NCI-H82 (cell line): ENCODE results near the gene SRSF4.
"Not testable (repeated sequence)": the region's sequence is repeated elsewhere in the genome, so short reads cannot be mapped to it uniquely, and the experiment has no call there.

ENCODE experiments used
- DNase-seq: peaks from one replicate; lab custom pipeline; 2025; lab: John Stamatoyannopoulos, UW

Gene SRSF4

GRCh38 chr1:29162476-29163138, 19.1 kb downstream of the SRSF4 start:
- DNase-seq, result no peak

- DNase-seq, result no peak
Observed at GRCh38 chr1:29162025-29162424, 19.7 kb downstream of the SRSF4 start.

GRCh38 chr1:29159773-29160172, 21.9 kb downstream of the SRSF4 start:
- no peak for DNase-seq

DNA sequence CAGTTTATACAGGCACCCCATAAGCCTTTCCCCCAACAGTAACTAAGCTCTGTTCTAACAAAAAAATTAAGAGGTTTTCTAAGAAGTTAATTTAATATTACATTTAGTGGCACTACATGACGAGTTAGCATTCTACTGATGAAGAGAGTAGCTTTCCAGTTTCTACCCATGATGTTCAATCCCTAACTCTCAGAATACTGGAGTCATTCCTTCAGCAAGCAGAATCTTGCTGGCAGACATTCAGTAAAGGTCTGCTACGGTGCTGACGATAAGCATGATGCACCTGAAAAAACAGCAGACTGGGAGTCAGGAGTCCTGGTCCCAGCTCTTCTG, 24.5 kb downstream of the SRSF4 start:
- no peak for DNase-seq

DNA sequence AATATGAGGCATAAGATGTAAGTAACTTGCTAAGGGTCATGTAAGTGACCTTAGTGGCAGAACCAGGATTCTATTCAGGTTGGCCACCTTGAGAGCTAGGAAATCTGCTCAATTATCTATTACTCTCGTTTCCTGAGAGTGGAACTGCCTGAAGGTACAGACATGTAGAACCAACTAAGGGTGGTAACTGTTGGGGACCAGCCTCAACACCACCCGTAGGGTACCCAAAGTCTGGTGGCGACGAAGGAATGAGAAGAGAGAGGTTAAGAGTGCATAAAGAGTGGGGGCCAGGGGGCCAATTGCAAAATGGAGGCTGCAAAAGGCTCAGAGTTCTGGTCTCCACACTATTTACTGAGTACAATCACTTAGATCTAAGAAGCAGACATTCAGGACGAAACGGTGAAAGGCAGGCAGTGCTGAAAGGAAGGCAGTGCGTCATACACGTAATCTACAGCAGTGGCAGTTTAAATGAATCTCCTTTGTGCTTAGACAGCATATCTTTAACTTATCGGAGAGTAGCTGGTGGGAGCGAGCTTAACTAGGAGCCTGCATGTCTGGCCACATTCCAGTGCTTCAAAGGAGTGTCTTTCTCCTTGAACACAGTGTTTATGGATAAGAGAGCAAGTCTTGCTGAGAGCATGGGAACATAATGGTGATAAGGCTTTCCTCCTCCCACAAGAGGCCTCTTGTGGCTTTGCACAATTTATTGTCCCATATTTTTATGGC, 25.0 kb downstream of the SRSF4 start:
- DNase-seq, result no peak

GRCh38 chr1:29152046-29152805, 29.5 kb downstream of the SRSF4 start:
- no peak for DNase-seq

- not testable (repeated sequence) for DNase-seq
Observed at GRCh38 chr1:29150346-29150745, 31.4 kb downstream of the SRSF4 start.

DNA sequence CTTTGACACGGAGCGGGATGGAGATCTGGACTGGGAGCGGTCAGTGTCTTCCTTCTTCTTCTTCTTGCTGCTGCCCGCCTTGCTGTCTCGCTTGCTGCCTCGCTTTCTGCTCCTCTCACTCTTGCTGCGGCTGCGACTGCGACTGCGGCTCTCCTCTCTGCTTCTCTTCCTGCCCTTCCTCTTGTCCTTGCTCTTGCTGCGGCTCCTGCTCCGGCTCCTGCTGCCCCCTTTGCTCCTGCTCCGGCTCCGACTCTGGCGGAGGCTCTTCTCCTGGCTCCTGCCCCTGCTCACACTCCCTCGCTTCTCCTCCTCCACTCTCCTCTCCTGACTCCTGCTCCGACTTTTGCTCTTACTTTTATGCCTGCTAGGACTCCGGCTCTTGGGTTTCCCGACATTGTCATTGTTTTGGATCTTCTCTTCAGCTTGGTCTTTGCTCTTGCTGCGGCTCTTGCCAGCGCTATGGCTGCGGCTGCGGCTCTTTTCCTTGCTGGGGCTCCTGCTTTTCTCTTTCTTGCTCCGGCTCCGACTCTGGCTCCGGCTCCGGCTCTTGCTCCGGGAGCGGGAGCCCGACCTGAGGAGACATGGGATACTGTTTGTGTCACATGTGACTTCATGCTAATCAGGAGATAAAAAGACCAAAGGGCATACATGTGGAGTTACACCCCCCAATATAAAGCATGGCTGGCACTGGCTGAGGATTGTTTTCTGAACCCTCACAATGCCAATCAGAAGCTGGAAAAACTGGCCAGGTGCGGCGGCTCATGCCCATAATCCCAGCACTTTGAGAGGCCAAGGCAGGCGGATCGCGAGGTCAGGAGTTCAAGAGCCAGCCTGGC, 32.8 kb downstream of the SRSF4 start:
- DNase-seq, result no peak

DNA sequence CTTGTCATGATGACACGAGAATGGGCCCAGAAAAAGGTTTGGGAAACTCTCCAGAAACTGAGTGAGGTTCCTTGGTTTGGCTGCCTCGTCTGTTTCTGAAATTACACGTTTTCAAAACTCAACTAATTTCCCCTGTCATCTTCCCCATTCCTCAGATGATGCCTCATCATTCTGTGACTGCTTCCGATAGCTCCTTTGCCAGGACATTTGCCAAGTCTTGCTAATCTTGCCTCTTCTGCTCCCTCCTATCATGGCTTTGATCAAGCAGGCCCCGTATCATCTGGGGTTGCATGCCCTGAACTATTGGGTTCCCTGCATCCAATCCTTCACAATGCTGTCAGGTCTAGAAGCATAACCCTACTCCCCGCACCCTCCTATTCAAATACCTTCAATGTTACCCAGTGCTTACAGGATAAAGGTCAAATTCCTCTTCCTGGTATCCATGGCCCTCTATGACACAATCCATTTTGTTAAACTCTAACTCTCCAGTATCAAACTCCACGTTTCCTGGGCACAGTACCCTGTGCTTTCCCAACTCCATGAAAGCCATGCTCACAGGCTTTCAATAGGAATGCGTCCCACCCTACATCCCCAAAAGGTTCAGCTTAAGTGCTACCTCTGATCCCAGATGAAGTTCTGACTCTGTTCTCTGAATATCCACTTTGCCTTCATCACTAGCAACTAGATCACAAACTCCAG, 35.8 kb downstream of the SRSF4 start:
- no peak for DNase-seq

GRCh38 chr1:29144178-29144577, 37.5 kb downstream of the SRSF4 start:
- DNase-seq, result peak; percentile 27

DNA sequence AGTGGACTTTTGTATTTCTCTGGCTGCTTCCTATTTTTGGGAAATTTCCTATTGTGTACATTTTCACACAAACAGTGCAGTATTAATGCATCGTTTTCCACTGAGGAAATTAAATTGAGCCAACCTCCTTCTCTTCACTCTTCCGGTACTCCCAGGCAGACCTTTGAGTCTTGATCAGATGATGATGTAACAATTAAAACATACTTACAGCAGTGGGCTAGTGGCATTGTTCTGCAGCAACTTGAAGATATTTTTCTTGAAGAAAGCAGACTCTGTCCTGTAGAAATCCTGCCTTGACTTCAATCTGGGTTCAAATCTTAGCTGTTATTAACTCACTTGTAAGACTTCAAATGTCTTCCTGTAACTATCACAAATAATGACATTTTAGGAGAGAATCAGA, 39.0 kb downstream of the SRSF4 start:
- no peak for DNase-seq

DNA sequence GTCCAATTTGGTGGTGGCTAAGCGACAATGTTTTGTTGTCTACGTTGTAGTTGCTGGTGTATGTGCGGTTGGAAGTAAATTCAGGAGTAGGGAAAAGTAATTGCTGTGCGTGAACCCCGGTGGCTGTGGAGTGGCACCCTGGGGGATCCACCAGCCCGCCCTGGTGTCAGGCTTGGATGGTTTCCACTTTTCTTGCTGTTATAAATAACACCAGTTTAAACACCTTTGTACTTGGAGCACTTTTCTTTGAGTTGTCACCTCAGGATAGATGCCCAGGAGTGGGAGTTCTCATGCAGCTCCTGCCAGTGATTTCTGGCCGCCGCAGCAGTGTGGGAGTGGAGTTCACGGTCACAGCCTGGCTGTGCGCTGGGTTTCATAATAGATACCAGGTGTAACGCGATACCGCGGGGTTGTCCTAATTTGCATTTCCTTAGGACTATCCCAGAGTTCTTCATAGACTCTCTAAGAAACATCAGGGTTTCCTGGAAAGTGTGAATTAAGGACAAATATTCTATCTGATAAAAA, 45.2 kb downstream of the SRSF4 start:
- DNase-seq, result no peak

DNA sequence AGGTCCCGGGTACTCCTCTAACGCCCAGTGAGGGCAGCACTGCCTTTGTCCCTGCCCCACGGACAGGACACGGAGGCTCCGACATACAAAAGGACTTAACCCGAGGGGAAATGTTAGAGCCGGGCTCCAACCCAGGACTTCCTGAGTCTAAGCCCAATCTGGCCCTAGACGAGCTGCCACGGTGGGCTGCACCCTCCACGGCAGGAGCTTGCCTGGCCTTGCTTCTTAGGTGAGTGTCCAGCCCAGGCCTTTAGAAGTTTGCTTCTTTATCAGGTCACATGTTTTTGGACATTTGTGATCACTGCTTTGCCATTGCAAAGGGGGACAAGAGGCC, 47.0 kb downstream of the SRSF4 start:
- no peak for DNase-seq

DNA sequence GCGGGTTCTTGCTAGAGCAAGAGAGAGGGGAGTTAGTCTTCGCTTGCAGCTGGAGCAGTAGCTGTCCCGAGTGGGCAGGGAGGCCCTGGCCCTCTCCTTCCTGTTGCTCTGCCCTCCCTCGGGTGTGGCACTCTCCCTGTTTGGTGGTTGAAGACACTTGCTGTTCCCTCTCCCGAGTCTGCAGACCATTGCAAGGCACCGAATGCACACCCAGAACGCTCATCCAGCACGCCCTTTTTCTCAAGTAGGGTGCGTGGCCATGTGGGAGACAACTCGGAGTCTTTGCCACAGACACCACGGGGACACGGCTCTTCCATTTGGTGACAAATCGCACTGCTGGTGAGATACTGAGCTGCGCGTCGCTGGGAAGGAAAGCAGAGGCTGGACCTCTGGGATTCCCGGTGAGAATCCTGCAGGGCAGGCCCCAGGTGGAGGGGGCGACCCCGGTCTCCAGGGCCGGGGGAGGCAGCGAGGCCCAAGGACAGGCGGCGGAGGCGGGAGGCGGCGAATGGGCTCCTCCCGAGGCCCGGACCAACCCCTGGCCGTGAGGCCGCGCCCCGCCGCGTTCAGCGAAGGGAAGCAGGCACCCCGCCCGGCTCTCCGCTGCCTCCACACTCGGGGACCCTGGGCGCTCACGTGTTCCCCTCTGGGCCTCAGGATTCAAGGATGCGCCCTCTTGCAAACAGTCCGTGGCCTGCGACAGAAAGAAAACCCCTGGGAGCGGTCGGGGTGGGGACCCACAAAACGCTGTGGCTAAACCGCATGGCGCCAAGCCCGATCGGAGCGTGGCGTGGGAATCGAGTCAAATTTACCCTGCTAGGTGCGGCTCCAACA, 47.6 kb downstream of the SRSF4 start:
- DNase-seq, result no peak

DNA sequence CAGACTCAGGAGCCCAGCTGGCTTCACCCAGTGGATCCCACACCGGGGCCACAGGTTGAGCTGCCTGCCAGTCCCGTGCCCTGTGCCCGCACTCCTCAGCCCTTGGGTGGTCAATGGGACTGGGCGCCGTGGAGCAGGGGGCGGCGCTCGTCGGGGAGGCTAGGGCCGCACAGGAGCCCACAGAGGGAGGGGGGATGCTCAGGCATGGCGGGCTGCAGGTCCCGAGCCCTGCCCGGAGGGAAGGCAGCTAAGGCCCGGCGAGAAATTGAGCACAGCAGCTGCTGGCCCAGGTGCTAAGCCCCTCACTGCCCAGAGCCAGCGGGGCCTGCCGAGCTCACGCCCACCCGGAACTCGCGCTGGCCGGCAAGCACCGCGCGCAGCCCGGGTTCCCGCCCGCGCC, 50.6 kb downstream of the SRSF4 start:
- DNase-seq, result not testable (repeated sequence)

- no peak for DNase-seq
Observed at GRCh38 chr1:29129916-29130315, 51.8 kb downstream of the SRSF4 start.

DNA sequence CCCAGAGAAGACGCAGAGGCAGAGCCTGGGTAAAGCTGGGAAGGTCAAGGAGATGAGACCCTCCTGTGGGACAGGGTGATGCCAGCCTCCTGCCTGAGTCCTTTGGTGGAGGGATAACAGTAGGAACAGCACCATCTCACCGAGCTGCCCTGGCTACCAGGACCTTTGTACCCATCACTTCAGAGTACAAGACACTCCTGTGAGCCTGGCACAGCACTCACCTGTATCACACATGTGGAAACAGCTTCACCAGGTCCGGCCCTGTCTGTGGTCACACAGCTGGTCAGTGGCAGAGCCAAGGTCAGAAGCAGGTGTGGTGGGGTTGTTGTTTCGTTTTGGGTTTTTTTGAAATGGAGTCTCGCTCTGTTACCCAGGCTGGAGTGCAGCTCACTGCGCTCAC, 53.0 kb downstream of the SRSF4 start:
- DNase-seq, result no peak

DNA sequence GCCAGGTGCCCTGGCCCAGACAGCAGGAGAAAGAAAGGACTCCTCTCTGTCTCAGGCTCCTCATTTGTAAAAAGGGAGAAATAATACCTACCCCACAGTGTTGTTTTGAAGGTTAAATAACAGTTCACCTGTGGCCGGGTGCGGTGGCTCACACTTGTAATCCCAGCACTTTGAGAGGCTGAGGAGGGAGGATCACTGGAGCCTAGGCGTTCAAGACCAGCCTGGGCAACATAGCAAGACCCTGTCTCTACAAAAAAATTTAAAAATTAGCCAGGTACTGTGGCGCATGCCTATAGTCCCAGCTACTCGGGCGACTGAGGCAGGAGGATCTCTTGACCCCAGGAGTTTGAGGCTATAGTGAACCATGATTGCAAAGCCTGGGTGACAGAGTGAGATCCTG, 55.5 kb downstream of the SRSF4 start:
- no peak for DNase-seq

DNA sequence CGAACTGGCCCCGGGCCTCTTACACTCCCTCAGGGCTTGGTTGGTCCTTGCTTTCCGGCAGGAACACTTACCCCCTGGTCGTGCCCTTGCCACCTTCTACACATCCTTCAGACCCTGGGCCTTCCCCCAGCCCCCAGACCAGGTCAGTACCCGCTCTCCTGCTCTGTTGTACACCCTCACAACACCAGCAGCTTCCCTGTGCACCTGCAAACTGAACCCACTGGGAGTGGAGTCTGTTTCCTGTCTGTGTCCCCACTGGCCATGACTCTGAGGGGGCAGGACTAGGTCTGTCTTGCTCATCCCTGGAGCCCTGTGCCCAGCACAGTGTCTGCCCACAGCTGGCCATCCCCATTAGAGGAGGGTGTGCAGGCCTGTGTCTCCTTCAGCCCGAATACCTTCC, 55.9 kb downstream of the SRSF4 start:
- DNase-seq, result no peak

DNA sequence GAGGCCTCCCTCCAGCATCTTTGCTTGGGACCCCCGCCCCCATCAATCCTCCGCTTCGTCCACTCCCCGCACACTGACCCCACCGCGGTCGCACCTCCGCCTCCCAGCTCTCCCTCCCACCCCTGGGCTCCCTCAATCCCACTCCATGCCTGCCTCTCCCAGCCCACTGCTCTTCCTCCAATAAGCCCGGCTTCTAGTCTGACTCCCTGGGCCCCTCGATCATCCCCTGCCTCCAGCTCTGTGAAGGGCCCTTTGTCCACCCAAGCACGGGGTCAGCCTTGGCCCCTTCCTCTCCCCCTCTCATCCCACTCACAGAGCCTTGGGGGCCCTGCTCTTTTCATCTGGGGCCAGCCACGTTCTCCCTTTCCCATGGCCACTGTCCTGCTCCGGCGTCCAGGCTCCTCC, 56.5 kb downstream of the SRSF4 start:
- peak; percentile 45 for DNase-seq
